Fibroblast of skin of left quadriceps (primary cell): ENCODE measurements around the gene SVEP1.
"Not testable (repeated sequence)": the region's sequence is repeated elsewhere in the genome, so short reads cannot be mapped to it uniquely, and the experiment has no call there.

Experiments
- DNase-seq, 2 experiments: peaks; one replicate each; pipeline ENCODE4 v3.0.0-alpha.2; 2013; ENCODE audit warnings: low read depth in 2 of 2

The SVEP1 gene

DNA sequence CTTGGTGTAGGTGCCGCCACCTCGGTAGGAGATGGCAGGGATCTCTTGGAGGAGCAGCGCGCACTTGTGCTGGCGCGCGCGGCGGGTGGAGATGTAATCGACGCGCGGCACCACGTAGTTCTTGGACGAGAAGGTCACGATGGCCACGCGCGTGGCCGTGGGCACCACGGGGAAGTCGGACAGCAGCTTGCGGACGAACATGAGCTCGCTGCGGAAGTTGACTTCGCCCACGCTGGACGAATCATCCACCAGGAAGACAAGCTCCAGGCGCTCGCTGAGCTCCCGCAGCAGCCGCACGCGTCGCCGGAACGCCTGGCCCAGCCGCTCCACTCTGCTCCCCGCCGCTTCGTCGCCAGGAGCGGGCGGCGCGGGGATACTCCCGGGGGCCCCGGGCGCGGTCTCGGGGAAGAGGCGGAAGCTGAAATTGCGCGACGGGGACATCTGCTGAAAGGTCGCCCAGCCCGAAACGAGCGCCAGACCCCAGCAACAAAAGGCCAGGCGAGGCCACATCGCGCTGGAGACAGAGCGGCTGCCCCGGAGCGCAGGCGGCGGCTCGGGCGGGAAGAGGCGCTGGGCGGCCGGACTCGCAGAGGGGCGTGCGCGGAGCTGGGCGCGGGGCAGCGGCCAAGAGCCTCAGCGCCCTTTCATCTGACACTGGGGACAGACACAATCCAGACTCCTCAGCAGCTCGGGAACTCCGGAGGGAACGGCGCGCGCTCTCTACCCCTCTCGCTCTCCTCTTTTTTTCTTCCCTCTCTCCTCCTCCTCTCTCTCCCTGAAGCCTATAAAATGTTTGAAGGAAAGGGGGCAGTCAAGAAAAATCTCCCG lies at the start of gene SVEP1:
SVEP1 (minus strand) TSS at position 708 of the 828 bp plus-strand sequence; CDS start at position 510, 198 bp downstream.
- no peak for DNase-seq

DNA sequence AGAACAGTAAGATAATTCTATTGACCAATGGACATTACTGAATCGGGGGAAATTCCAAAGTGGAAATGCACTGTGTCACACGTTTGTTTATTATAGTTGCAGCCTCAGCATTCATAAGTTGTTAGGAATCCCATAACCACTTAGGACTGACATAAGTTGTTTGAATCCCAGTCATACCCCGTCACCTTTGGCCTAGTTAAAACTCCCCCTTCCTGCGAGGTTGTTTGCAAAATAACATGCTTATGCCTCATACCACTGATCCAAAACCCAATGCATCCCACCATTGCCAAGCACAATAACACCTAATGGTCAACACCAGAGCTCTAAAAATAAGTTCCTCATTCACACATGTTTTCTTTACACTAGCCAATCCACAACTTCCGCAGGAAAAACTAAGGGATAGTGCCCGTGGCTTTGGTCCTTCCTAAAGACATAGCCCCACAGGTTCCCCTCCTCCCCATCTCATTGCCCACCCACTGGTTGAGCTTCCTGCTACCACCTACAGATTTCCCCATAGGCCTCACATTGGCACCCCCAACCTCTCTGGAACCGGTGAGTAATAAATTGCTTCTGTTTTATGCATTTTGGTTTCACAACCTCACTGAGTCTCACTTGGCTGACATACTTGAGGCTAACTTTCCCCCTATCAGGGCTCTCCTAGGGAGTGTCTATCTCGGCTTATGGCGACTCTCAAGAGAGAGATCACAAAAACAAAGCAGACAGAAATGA lies 46.7 kb upstream of the SVEP1 start:
- peak; percentile 62 to 66 for DNase-seq

DNA sequence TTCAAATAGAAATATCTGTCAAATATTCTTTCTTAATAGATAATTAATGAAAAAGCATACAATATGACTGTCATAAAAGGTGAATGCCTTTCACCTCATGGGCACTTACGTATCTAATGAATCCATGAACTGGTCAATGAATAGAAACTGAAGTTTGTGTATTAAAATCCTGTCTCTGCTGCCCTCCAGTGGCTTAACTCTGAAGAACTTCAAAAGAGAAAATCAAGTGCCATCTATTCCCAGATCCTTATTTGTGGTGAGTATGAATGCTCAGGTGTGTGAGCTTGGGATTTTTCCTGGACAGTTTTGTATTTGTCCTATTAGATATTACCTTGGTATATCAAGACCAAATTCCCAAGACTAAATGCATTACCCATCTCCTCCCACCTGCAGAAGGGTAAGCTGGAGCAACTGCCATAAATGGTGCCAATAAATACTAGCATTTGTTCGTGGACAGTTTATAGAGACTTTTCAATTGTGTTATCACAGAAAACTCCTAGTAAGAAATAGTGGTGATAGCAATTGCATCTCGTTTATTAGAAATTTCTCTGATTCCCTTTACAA lies 44.0 kb upstream of the SVEP1 start:
- no peak for DNase-seq

DNA sequence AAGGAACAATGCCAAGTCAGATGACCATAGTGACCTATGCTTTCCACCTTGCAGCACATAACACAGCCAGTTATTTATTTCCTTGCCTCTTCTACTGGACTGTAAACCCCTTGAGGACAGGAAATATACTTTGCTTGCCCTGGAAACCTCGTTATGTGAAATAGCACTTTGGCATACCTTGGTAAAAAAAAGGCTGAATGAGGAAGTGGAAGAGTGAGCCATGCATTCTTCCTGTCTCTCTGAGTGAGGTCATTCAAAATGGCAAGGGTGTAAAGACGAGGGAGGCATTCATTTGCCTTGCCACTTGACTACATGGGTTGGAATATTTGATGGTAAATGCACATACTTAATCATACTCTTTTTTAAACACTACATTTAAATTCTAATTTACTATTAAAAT lies 42.8 kb upstream of the SVEP1 start:
- DNase-seq: no peak

- no peak for DNase-seq
These were observed 41.2 kb upstream of the SVEP1 start for GRCh38 chr9:110620726-110621125.

GRCh38 chr9:110619831-110620230 lies 40.3 kb upstream of the SVEP1 start:
- no peak for DNase-seq

GRCh38 chr9:110615498-110615897 lies 36.0 kb upstream of the SVEP1 start:
- DNase-seq: no peak

- not testable (repeated sequence) for DNase-seq
These were observed 35.0 kb upstream of the SVEP1 start for GRCh38 chr9:110614576-110614975.

GRCh38 chr9:110606179-110606790 lies 26.7 kb upstream of the SVEP1 start:
- DNase-seq: no peak

DNA sequence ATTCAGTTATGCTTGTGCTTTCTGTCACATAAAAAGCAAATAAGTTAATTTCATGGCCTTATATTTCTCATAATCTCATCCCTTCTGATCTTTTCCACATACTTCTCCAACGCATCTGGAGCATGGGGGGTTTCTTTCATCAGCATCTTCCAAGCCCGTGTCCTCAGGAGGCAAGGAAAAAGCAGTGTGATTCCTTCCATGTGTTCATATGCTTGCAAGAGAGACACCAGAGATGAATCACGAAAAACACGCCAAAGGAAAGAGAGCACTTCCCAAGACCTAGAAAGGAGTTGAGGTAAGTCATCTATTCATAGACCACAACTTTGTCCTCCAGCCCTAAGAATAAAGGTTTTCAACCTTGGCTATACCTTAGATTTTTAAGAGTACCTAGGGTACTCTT lies 26.0 kb upstream of the SVEP1 start:
- no peak for DNase-seq

GRCh38 chr9:110604171-110604601 lies 24.6 kb upstream of the SVEP1 start:
- DNase-seq: no peak

DNA sequence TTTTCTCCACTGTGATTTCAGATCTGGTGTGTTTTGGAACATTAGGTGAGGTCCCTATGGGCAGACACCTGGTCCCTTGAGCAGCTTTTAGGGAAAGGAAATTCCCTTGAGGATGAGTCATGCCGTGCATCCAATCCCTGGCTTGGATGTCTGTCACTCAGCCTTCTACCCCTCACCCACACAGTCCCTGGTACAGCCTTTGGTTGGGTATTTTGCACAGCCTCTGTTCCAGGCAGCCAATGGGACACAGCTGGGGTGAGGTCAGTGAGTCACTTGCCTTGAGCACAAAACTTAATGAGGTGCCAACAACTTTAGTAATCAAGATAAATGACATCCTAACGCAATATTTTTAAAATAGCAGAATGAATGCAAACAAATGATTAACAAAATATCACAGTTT lies 22.7 kb upstream of the SVEP1 start:
- DNase-seq: no peak

DNA sequence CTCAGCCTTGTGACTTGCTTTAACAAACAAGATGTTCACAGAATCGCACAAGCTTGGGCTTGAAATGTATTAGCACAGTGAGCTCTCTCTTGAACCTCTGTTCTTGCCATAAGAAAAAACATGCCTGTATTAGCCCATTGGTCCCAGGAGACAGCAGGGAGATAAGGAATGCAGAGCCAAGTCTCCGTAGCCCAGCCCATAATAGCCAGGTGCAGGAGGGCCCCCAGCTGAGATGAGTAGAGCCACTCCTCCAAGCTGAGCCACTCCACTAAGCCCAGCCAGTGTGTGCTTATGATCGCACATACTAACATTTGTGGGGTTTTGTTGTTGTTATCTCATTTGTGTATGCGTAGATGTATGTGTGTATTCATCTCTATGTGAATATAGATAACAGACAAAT lies 21.6 kb upstream of the SVEP1 start:
- no peak for DNase-seq

GRCh38 chr9:110599468-110599867 lies 19.9 kb upstream of the SVEP1 start:
- no peak for DNase-seq

GRCh38 chr9:110592044-110592830 lies 12.7 kb upstream of the SVEP1 start:
- no peak for DNase-seq

- no peak for DNase-seq
These were observed 12.0 kb upstream of the SVEP1 start for GRCh38 chr9:110591526-110591925.

DNA sequence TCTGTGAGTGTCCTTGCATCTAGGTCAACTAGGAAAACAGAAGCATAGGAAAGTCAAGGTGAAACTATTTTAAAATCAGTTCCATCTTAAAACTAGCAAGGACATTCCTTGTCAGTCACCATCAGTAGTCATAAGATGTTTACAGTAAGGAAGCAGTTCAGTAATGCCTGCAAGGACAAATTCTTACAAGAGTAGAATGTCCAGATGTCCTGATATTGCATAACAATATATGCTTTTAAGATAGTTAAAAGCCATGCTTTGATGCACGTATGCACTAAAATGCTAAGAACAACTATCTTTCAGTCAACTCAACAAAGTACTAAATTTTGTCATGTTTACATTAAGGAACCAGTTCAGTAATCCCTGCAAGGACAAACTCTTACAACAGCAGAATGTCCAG lies 11.3 kb upstream of the SVEP1 start:
- no peak for DNase-seq

DNA sequence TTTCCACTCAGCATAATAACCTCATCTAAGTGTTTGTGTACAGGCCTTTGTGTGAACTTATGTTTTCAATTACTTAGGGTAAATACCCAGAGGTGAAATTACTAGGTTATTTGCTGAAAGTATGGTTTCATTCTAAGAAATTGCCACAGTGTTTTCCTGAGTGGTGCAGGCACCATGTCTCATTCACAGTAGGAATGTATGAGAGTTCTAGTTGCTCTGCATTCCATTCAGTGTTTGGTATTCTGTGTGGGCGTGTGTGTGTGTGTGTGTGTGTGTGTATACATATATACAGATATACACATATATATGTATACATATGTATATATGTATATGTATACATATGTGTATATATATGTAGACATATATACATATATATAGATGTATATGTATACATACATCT lies 8.8 kb upstream of the SVEP1 start:
- DNase-seq: no peak

DNA sequence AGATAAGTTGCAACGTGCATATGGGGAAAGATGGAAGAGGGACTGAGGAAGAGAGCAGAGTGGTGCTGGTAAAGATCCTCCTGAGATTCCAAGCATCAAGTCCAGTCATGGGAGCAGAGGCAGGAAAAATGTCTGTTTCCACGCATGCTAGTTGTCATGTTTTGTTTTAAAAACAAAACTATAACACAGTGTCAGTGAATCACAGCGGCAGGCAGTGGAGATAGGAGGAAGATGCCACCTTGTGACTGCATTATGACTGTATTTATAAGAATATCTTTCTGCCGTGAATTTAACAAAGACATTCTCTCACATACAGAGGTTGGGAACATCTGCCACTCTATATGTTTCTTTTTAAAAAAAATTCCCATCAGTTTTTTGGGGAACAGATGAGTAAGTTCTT lies 3.7 kb upstream of the SVEP1 start:
- no peak for DNase-seq

- no peak for DNase-seq
These were observed 2.6 kb upstream of the SVEP1 start for GRCh38 chr9:110582156-110582555.

DNA sequence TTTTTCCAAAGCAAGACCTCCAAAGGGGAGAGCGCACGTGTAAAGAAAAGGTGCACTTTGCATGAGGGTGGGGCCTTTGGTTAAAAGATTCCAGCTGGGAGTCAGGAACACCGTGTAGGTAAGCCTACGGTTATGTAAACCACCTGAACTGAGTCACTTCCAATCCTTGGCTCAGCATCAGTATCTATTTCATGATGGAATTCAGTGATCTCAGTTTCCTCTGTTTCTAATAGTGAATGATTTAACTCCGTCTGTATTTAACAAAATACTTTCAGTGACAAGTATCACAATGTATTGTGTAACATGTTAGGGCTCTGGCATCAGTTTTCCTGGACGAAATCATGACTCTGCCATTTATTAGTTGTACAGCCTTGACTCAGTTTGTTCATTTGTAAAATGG lies 1.3 kb upstream of the SVEP1 start:
- no peak for DNase-seq

DNA sequence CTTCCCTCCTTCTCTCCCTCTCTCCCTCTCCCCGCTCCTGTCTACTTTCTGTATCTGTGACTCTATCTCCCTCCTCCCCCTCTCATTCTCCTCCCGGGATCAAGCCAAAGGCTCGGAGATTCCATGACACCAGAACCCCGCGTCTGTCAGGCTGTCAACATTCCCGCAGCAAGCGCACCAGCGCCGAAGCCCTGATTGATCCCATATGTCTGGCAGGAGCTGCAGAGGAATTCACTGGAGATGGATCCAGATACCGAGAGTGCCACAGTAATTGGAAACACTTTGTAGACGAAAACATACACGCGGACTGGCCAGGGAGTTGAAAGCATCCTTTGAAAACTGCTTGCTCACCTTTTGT lies 300 bp upstream of the SVEP1 start:
- peak; percentile 93 to 94 for DNase-seq
